Activated naive CD4-positive, alpha-beta T cell treated with anti-CD3 and anti-CD28 coated beads, Interleukin-2, amount 50 U/mL, for 24 hours (primary cell): ENCODE measurements around the gene CFAP99.
A peak's percentile ranks its signal among the peaks of the same experiment; 100 is the strongest.
"Not testable (repeated sequence)": the region's sequence is repeated elsewhere in the genome, so short reads cannot be mapped to it uniquely, and the experiment has no call there.

Experiments used
- H3K27ac Mint-ChIP-seq: one replicate; pipeline ENCODE4 v1.8.0; 2021; ENCODE audit warnings: mild to moderate bottlenecking, mixed read lengths
- H3K27me3 Mint-ChIP-seq: one replicate; pipeline ENCODE4 v1.8.0; 2021; ENCODE audit warnings: mixed read lengths
- H3K36me3 Mint-ChIP-seq: one replicate; pipeline ENCODE4 v1.8.0; 2021; ENCODE audit warnings: mixed read lengths
- H3K4me1 Mint-ChIP-seq: one replicate; pipeline ENCODE4 v1.8.0; 2021; ENCODE audit warnings: mixed read lengths
- H3K4me3 Mint-ChIP-seq: one replicate; pipeline ENCODE4 v1.8.0; 2021; ENCODE audit warnings: mild to moderate bottlenecking, mixed read lengths
- H3K9me3 Mint-ChIP-seq: one replicate; pipeline ENCODE4 v1.8.0; 2021; ENCODE audit warnings: mixed read lengths

The CFAP99 gene

DNA sequence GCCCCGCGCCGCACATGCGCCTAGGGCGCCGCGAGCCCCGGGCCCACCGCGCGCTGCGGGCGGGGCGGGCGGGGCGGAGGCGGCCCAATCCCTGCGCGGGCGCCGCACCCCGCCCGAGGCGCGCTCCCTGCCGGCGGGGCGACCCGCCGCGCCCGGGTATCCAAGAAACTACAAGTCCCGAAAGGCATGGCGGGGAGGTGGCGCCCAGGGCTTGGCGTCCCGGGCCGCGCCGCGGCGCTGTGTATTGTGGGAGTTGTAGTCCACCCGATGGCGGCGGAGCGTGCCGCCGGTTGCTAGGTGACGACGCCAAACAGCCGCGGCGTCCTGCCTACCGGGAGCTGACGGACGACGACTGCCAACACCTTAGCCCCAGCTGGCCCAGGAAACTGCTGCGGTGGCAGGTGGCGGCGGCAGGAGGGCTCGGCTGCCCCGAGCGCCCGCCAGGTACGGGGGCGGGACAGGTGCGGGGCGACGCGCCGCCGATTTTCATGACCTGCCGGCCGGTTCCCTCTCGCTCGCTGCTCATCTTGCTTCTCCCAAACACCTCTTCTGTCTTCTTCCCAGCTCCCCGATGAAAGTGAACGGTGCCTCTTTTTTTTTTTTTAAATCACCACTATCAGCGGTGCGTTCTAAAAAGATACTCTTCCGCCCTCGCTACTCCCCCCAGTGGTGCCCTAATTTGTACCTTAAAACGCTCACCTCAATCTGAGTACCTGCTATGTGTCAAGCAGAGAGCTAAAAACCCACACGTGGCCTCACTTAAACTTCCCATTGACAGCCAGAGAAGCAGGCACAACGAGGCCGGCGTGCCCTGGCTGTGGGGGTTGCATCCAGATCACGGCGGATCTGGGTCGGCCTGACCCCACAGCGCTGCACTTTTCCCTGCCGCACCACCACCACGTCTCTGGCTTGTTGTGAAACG, at the start of gene CFAP99:
CFAP99 (plus strand) TSS at position 306 of the 922 bp plus-strand sequence.
- H3K27me3 Mint-ChIP-seq: peaks cover 12% of the 10 kb centered on the region
- no peaks in the 10 kb centered on the region for H3K9me3 Mint-ChIP-seq
- peak within 1 kb of the TSS; percentile 83 for H3K27ac Mint-ChIP-seq
- peak within 1 kb of the TSS; percentile 98 for H3K4me3 Mint-ChIP-seq
- no peaks in the 10 kb centered on the region for H3K36me3 Mint-ChIP-seq
- H3K4me1 Mint-ChIP-seq: peaks cover 33% of the 10 kb centered on the region

DNA sequence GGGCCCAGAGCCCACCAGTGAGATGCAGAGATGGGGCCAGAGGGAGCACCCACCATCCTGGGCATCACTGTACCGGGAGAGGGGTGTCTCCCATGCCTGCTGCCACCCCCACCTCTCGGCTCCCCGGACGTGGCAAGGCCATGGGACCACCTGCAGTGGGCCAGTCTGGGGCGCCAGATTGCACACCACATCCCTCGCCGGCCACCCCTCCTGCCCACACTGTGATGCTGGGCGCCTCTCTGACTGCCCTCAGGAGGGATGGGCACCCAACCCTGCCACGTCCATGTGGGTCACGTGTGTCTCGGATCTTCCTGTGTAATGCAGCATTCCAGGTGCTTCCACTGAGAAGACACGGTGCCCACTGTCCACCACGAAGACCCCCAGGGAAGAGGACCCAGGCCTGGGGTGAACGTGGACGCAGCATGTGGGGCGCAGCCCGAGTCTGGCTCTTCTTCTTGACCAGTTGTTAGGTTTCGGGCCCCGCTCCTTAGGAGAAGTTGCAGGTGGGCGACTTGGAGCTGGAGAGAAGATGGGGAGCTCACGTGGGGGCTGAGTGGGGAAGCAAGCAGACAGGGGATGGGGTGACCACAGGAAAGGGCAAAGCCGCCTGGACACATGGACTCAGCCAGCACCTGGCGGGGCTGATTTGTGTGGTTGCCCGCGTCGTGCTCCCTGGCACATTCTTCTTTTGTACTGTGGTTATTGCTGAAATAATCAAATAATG, 48.0 kb upstream of the CFAP99 start:
- no peaks in the 10 kb centered on the region for H3K27me3 Mint-ChIP-seq
- H3K27ac Mint-ChIP-seq: no peak overlapping the region
- H3K36me3 Mint-ChIP-seq: peaks cover 2% of the 10 kb centered on the region
- no peaks in the 10 kb centered on the region for H3K4me1 Mint-ChIP-seq
- no peak overlapping the region for H3K4me3 Mint-ChIP-seq
- H3K9me3 Mint-ChIP-seq: no peaks in the 10 kb centered on the region

DNA sequence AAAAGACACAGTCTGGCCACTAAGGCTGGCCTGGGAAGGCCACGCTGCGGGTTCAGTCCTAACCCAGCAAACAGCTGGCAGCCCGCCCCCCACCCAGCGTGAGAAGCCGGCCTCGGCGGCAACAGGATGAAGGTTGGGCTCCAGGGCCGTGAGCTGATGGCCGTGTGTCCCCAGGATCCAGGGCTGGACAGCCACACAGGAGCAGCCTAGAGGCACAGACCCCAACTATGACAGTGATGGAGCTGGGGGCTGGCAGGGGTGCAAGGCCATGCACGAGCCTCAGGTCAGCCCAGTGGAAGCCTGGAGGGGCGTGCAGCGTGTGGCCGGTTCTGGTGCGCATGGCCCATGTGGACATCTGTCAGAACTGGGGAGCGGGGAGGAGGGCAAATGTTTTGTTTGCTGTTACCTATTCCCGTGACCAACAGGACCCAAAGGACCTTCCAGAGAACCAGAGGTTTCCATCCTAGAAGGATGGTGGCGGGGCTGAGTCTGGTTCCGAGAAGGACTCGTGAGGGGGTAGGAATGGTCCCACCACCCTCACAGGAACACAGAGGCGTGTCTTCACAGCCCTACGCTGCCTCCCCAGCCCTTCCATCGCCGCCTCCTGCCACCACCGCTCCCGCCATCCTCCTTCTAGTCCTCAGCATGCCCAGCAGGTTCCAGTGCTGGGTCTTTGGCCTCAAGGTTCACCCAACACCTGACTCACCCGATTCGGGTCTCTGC, 46.8 kb upstream of the CFAP99 start:
- H3K9me3 Mint-ChIP-seq: no peaks in the 10 kb centered on the region
- peaks cover 2% of the 10 kb centered on the region for H3K36me3 Mint-ChIP-seq
- no peaks in the 10 kb centered on the region for H3K4me1 Mint-ChIP-seq
- no peak overlapping the region for H3K4me3 Mint-ChIP-seq
- no peaks in the 10 kb centered on the region for H3K27me3 Mint-ChIP-seq
- no peak overlapping the region for H3K27ac Mint-ChIP-seq

DNA sequence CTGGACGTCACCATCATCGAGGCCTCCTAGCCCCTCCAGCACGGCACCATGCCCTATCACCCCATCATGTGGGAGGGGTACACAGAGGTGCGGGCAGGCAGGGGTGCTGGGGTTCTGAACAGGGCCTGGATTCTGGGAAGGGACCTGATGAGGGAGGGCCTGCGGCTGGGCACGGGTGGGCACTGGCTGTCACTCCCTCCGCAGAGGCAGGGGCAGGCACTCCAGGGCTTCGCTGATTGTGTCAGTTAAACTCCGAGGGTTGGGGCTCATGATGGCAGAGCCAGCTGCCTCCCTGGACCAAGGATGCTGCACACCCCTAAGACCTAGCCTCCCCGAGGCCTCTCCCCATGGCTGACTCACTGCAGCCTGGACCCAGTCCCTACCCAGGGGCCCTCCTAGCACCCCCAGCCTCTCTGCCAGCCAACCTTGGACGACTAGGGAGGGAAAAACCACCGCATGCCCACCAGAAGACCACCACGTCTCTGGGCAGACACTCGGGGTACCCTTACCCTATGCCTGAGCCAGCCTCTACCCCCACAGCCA, 46.2 kb upstream of the CFAP99 start:
- H3K36me3 Mint-ChIP-seq: peaks cover 2% of the 10 kb centered on the region
- H3K4me3 Mint-ChIP-seq: no peak overlapping the region
- no peak overlapping the region for H3K27ac Mint-ChIP-seq
- no peaks in the 10 kb centered on the region for H3K27me3 Mint-ChIP-seq
- no peaks in the 10 kb centered on the region for H3K9me3 Mint-ChIP-seq
- H3K4me1 Mint-ChIP-seq: no peaks in the 10 kb centered on the region

DNA sequence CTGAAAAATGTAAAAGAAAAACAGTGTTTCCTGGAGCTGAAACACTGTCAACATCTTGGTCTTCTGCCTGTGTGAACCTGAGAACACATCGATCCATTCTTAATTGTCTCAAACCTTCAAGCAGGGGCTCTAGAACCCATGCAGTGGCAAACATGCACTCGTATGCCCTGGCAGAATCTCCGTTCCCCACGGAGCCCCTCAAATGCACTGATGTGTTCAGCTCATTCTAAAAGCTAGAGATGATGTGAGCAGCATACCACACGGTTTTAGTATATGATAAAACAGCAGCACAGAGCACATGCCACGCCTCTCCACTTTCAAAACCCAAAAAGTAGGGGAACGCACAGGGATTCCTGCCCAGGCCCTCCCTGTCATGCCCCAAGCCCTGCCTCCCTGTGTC, 45.2 kb upstream of the CFAP99 start:
- Mint-ChIP-seq H3K27me3 (no peaks in the 10 kb centered on the region), H3K4me1 (no peaks in the 10 kb centered on the region), H3K27ac (no peak overlapping the region), H3K36me3 (peaks cover 2% of the 10 kb centered on the region), H3K4me3 (no peak overlapping the region), H3K9me3 (no peaks in the 10 kb centered on the region)

DNA sequence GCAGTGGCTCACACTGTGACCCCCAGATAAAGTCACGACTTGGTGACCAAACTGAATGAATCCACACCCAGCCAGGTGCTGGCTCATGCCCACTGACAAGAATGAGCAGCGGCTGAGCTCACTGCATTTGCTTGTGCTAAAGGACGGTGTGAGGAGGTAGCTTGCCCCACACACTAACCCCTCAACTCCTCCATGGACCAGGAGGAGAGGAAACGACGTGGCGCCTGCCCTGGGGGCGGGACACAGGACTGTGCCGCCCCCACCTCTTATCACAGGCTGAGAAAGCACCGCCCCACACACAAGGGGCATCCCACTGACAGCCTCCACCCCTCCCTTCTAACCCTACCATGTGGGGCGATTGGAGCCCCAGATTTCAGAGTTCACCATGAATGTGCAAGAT, 43.3 kb upstream of the CFAP99 start:
- H3K36me3 Mint-ChIP-seq: peaks cover 2% of the 10 kb centered on the region
- no peak overlapping the region for H3K27ac Mint-ChIP-seq
- H3K4me1 Mint-ChIP-seq: no peaks in the 10 kb centered on the region
- no peaks in the 10 kb centered on the region for H3K9me3 Mint-ChIP-seq
- no peak overlapping the region for H3K4me3 Mint-ChIP-seq
- H3K27me3 Mint-ChIP-seq: no peaks in the 10 kb centered on the region

DNA sequence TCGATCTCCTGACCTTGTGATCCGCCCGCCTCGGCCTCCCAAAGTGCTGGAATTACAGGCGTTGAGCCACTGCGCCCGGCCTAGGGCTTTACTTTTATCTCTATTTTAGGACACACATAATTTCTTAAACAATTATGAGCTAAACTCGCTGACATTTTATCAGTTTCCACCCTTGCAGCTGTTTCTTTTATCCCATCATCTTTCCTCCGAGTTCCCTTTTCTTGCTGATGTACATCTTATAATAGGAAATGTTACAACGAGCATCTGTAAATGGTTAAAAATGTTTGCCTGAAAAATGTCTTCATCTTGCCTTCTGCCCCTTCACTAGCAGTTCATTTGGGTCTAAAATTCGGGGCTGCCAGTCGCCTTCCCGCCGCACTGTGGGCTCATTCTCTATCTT, 41.5 kb upstream of the CFAP99 start:
- H3K27ac Mint-ChIP-seq: no peak overlapping the region
- H3K36me3 Mint-ChIP-seq: peaks cover 2% of the 10 kb centered on the region
- H3K4me3 Mint-ChIP-seq: no peak overlapping the region
- H3K27me3 Mint-ChIP-seq: no peaks in the 10 kb centered on the region
- no peaks in the 10 kb centered on the region for H3K9me3 Mint-ChIP-seq
- no peaks in the 10 kb centered on the region for H3K4me1 Mint-ChIP-seq

DNA sequence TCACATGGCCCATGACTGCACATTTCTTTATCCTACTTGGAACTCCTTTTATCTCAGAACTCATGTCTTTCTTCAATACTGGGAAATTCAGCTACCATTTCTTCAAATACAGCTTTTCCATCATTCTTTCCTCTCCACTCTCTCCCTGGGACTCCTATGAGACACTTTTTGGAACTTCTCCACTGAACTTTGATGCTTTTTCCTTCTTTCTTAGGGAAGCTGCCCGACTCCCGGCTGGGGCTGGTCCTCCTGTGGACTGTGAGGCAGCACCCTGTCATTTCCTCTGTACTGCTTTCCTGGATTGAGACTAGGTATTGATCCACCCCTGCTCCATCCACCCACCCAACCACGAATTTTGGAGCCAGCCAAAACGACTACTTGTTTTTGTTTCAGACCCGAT, 40.4 kb upstream of the CFAP99 start:
- Mint-ChIP-seq H3K9me3 (no peaks in the 10 kb centered on the region), H3K27me3 (no peaks in the 10 kb centered on the region), H3K36me3 (peaks cover 2% of the 10 kb centered on the region), H3K4me3 (no peak overlapping the region), H3K27ac (no peak overlapping the region), H3K4me1 (peaks cover 8% of the 10 kb centered on the region)

DNA sequence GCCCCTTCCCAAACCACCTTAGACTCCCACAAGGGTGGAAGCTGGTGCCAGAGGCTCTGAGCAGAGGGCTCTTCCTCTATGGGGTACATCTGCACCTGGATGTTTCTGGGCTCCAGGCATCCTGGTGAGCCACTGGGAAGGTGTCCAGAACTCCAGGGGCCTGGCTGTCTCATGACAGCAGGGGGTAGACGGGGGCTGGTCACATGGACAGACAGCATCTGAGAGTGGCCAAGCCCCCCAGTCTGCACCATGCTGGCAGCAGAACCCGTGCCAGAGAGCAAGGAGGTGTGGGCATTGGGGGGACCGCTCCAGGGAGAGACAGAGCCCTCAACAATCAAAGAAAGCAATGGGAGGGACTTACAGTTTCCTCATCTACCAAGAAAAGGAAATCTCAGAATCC, 39.9 kb upstream of the CFAP99 start:
- H3K36me3 Mint-ChIP-seq: peaks cover under 1% of the 10 kb centered on the region
- H3K4me1 Mint-ChIP-seq: peaks cover 11% of the 10 kb centered on the region
- H3K4me3 Mint-ChIP-seq: no peak overlapping the region
- no peaks in the 10 kb centered on the region for H3K9me3 Mint-ChIP-seq
- no peaks in the 10 kb centered on the region for H3K27me3 Mint-ChIP-seq
- no peak overlapping the region for H3K27ac Mint-ChIP-seq

DNA sequence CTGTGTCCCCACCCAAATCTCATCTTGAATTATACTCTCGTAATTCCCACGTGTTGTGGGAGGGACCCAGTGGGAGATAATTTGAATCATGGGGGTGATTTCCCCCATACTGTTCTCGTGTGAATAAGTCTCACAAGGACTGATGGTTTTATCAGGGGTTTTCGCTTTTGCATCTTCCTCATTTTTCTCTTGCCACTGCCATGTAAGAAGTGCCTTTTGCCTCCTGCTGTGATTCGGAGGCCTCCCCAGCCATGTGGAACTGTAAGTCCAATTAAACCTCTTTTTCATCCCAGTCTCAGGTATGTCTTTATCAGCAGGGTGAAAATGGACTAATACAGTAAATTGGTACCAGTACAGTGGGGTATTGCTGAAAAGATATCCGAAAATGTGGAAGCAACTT, 38.2 kb upstream of the CFAP99 start:
- H3K27ac Mint-ChIP-seq, H3K36me3 Mint-ChIP-seq, H3K4me3 Mint-ChIP-seq, H3K9me3 Mint-ChIP-seq, H3K27me3 Mint-ChIP-seq: not testable (repeated sequence)
- H3K4me1 Mint-ChIP-seq: peaks cover 11% of the 10 kb centered on the region

DNA sequence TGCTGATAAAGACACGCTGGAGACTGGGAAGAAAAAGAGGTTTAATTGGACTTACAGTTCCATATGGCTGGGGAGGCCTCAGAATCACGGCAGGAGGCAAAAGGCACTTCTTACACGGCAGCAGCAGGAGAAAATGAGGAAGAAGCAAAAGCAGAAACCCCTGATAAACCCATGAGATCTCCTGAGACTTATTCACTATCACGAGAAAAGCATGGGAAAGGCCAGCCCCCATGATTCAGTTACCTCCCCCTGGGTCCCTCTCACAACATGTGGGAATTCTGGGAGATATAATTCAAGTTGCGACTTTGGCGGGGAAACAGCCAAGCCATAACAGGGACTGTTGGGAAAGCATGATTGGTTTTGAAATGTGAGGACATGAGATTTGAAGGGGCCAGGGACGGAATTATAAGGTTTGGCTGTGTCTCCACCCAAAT, 36.0 kb upstream of the CFAP99 start:
- H3K4me3 Mint-ChIP-seq, H3K36me3 Mint-ChIP-seq, H3K9me3 Mint-ChIP-seq, H3K27me3 Mint-ChIP-seq, H3K27ac Mint-ChIP-seq: not testable (repeated sequence)
- H3K4me1 Mint-ChIP-seq: peaks cover 11% of the 10 kb centered on the region

DNA sequence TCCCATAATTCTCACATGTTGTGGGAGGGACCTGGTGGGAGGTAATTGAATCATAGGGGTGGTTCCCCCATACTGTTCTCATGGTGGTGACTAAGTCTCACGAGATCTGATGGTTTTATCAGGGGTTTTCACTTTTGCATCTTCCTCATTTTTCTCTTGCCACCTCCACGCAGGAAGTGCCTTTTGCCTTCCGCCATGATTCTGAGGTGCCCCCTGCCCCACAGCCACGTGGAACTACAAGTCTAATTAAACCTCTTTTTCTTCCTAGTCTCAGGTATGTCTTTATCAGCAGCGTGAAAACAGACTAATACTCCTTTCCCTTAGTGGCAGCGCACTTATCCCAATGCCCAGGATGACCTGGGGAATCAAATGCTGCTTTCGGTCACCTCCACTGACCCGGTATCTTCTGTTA, 35.5 kb upstream of the CFAP99 start:
- peaks cover 11% of the 10 kb centered on the region for H3K4me1 Mint-ChIP-seq
- not testable (repeated sequence) for H3K27me3 Mint-ChIP-seq, H3K9me3 Mint-ChIP-seq, H3K27ac Mint-ChIP-seq, H3K36me3 Mint-ChIP-seq, H3K4me3 Mint-ChIP-seq

DNA sequence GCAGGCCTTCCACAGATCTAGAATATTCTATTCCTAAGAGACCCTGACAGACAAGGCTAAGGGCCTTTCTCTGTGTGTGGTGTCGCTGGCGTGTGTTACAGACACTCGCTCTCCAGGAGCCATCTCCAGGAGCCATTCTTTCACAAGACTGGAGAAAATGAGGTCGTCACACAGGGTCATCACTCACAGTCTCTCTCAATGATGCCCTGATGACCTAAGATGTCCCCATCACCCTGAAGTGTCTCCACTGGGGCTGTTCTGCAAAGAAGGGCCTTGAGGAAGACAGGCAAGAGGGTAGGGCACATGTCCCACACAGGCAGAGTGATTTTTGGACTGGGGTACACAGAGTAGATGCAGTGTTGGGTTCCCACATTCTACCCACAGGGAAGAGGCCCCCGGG, 35.0 kb upstream of the CFAP99 start:
- no peaks in the 10 kb centered on the region for H3K9me3 Mint-ChIP-seq
- peaks cover 11% of the 10 kb centered on the region for H3K4me1 Mint-ChIP-seq
- no peak overlapping the region for H3K4me3 Mint-ChIP-seq
- no peaks in the 10 kb centered on the region for H3K27me3 Mint-ChIP-seq
- H3K36me3 Mint-ChIP-seq: no peaks in the 10 kb centered on the region
- no peak overlapping the region for H3K27ac Mint-ChIP-seq

DNA sequence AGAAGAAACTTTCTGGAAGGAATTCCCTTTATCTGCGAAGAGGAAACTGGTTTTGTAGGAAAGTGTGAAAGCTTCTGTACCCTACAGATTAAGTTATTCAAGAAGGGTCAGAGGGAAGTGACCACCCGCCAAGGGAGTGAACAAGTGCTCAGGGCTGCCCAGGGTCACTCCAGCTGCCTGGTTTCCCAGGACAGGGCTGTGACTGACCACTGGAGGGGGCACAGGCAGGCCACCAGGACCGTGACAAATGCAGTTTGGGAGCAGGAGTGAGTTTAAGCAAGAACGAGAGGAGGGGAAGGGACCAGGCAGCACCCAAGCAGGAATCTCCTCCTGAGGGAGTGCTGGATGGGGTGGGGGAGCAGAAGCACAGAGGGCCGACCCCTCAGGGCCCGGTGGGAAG, 34.5 kb upstream of the CFAP99 start:
- Mint-ChIP-seq H3K27me3 (no peaks in the 10 kb centered on the region), H3K27ac (no peak overlapping the region), H3K36me3 (no peaks in the 10 kb centered on the region), H3K9me3 (no peaks in the 10 kb centered on the region), H3K4me1 (peaks cover 11% of the 10 kb centered on the region), H3K4me3 (no peak overlapping the region)

DNA sequence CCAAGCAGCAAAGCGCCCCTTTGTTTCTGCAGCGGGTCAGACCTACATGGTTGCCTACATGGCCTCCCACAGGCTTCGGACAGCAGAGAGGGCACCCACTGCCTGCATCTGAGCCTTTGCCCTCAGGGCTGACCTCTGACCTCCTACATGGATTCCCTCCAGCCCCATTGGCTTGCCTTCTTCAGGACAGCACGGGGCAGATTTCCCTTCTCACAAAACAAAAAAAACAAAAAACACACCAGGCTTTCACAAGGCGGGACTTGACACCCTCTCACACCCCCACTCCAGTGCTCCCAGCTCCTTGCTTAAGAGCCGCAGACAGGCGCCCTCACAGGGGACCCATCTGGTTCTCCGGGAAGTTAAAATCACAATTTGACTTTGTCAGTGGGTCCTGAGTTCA, 33.2 kb upstream of the CFAP99 start:
- Mint-ChIP-seq H3K27ac (no peak overlapping the region), H3K36me3 (no peaks in the 10 kb centered on the region), H3K4me3 (no peak overlapping the region), H3K27me3 (no peaks in the 10 kb centered on the region), H3K9me3 (no peaks in the 10 kb centered on the region), H3K4me1 (peaks cover 11% of the 10 kb centered on the region)
